HEK293 (cell line): ENCODE measurements around the gene COX19.

Experiments
- CTCF ChIP-seq: fragments of 450-650 bp; formaldehyde crosslinking; IDR thresholded peaks from 2 replicates; pipeline ENCODE4 v1.5.1; 2016; ENCODE audit warnings: missing biosample characterization, missing genetic modification characterization
- KLF1 ChIP-seq: fragments of 450-650 bp; formaldehyde crosslinking; IDR thresholded peaks from 2 replicates; pipeline ENCODE4 v1.5.1; 2016; ENCODE audit warnings: missing biosample characterization, missing genetic modification characterization
- REST ChIP-seq: fragments of 450-650 bp; formaldehyde crosslinking; IDR thresholded peaks from 2 replicates; pipeline ENCODE4 v1.5.1; 2016; ENCODE audit warnings: missing biosample characterization, missing genetic modification characterization
- TCF7L2 ChIP-seq: IDR thresholded peaks from 2 replicates; pipeline ENCODE4 v1.6.1; 2011; ENCODE audit warnings: low read depth, mild to moderate bottlenecking, inconsistent platforms, low read length, moderate library complexity, borderline replicate concordance
- WT1 ChIP-seq: fragments of 450-650 bp; formaldehyde crosslinking; IDR thresholded peaks from 2 replicates; pipeline ENCODE4 v1.5.1; 2016; ENCODE audit warnings: missing biosample characterization, missing genetic modification characterization
- ZNF175 ChIP-seq: fragments of 450-650 bp; formaldehyde crosslinking; IDR thresholded peaks from 2 replicates; pipeline ENCODE4 v1.5.1; 2016; ENCODE audit warnings: missing biosample characterization, missing genetic modification characterization
- ZNF184 ChIP-seq: fragments of 450-650 bp; IDR thresholded peaks from 2 replicates; pipeline ENCODE4 v1.5.1; 2018; ENCODE audit warnings: missing biosample characterization, mild to moderate bottlenecking, missing genetic modification characterization
- ZNF416 ChIP-seq: fragments of 450-650 bp; formaldehyde crosslinking; IDR thresholded peaks from 2 replicates; pipeline ENCODE4 v1.5.1; 2016; ENCODE audit warnings: missing biosample characterization, missing genetic modification characterization
- ZNF624 ChIP-seq: fragments of 450-650 bp; formaldehyde crosslinking; IDR thresholded peaks from 2 replicates; pipeline ENCODE4 v1.5.1; 2017; ENCODE audit warnings: missing biosample characterization, missing genetic modification characterization
- TF ChIP-seq, protein P1 (sequence below): fragments of 450-650 bp; formaldehyde crosslinking; IDR thresholded peaks from 2 replicates; pipeline ENCODE4 v1.5.1; 2016; ENCODE audit warnings: missing biosample characterization, missing genetic modification characterization

- no peak for TF ChIP-seq ZNF624 (tag by site-specific recombination)
- TF ChIP-seq CTCF (tag by site-specific recombination): no peak
- TF ChIP-seq ZNF175 (tag by site-specific recombination): no peak
- TF ChIP-seq, protein P1, sequence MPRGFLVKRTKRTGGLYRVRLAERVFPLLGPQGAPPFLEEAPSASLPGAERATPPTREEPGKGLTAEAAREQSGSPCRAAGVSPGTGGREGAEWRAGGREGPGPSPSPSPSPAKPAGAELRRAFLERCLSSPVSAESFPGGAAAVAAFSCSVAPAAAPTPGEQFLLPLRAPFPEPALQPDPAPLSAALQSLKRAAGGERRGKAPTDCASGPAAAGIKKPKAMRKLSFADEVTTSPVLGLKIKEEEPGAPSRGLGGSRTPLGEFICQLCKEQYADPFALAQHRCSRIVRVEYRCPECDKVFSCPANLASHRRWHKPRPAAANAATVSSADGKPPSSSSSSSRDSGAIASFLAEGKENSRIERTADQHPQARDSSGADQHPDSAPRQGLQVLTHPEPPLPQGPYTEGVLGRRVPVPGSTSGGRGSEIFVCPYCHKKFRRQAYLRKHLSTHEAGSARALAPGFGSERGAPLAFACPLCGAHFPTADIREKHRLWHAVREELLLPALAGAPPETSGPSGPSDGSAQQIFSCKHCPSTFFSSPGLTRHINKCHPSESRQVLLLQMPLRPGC (tag by site-specific recombination): no peak
- TF ChIP-seq ZNF184: no peak
- no peak for TF ChIP-seq REST (tag by site-specific recombination)
- no peak for TF ChIP-seq WT1
- TF ChIP-seq ZNF416 (tag by site-specific recombination): no peak
- no peak for TF ChIP-seq TCF7L2
- no peak for TF ChIP-seq KLF1 (tag by site-specific recombination)
Measured at GRCh38 chr7:926061-927030, 49.0 kb downstream of the COX19 start.
